ENCODE results near the gene IRF4. TPM values are rescaled to one million over a fixed set of nuclear protein-coding genes. Genes with fewer than 3 reads are reported as not detected.

The IRF4 gene
- polyA plus RNA-seq, 1 donor = 0.56 TPM

DNA sequence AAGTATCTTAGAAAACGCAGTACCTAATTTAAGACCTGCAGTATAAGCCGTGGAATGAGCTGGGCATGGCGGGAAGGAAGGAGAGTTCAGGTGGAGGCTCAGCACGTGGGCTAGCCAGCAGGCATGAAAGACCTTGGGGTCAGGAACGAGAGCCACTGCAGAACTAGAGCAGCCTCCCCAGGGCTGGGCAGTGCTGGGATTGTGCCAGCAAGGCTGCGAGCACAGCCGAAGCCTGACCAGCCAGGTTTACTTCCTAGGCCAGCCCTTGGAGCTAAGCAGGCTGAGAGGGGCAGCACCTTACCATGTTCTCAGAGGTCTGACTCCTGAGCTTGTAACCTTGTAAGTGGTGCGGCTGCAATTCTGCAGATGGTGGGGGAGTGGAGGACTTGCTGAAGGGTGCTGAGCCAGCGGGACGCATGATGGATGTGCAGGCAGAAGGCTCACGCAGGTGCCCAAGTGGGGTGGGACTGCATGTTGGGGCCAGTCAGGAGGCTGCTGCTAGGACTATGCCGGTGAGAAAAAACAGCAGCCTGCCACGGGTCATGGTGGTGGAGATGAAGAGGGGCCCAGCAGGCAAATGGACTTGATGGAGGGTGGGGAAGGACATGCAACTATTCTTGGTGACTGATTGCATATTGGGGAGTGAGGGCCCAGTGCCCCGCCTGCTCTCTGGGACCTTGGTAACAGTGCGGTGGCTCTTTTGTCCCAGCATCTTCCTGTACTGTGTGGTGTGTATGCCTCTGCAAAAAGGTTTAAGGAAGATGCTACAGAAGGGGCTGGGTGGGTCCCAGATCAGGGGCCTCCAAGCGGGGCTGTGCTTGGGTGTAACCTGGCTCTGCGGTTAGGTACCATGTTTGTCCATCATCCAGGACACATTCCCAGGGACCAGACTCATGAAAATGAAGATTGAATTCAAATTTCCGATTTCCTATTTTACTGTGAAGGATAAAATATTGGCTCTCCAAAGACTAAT, 37.6 kb upstream of the IRF4 start:
- no peak for DNase-seq

DNA sequence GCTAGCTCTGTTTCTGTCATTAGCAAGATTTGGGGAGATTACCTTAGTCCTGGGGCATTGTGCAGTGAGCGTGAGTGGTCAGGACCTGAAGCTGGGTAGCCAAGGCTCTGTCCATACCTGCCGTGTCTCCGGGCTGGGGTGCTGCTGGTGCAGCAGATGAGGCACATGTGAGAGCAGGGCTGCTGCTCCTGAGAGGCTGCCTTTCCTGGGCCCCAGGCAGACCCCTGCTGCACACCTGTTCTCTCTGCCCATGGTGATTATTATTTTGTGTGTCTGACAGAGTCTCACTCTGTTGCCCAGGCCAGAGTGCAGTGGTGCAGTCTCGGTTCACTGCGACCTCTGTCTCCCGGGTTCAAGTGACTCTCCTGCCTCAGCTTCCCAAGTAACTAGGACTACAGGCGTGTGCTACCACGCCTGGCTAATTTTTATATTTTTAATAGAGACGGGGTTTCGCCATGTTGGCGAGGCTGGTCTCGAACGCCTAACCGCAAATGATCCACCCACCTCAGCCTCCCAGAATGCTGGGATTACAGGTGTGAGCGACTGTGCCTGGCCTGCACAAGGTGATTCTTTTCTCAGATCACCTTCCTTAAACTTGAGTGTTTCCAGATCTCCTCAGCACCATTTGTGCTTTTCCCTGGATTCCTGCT, 36.8 kb upstream of the IRF4 start:
- no peak for DNase-seq

DNA sequence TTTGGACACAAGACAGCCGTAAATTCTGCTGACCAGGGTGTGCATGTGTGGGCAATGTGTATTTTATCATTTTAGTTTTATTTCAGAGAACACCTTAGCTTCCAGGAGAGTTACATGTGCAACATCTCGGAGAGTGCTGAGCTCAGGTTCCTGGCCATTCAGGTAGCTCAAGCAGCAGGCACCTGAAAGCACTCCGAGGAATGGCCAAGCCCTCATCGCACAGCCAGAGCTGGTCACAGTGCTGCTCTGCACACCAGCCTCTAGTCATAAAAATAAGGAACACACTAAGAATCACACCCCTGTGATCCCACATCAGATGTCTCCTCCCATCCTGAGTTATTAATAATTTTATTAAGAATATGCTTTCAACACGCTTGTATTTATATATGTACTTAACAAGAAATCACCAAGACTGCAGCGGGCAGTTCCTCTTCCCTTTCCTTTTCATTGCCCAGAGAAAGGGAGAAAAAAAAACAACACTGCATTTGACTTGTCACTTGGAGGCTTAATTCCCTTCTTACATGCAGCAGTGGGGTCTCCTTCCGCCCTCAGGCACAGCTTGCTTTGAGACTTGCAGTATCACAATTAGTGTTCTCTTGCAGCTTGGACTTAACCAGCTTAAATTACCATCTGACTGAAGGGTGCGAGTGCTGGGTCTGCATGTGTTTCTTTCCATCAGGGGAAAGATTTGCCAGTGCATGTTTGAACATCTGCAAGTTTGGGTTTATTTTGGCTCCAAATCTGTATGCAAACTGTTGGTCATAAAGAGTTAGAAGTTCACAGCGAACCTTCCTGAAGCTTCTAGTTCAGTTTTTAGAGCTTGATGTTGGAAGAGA, 36.0 kb upstream of the IRF4 start:
- no peak for DNase-seq

DNA sequence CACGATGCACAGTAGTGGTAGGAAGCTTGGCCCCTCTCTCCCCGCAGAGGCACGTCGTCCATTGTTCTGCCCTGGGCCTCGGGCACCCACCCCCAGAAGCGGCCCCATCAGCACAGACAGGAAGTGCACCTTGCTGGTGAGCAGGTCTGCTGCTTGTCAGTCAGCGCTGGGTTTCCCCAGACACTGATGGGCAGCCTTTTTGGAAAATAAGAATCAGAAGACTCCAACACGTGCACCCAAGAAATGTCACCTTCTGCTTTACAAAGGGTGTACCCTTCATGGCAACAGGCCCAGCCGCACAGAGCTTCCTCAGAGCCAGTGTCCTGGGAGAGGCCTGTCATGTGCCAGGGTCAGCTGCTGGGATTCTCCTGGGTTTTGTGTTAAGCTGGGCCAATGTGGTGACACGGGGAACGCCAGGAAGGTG, 34.7 kb upstream of the IRF4 start:
- DNase-seq = no peak

GRCh38 chr6:357261-357790, 34.2 kb upstream of the IRF4 start:
- no peak for DNase-seq

DNA sequence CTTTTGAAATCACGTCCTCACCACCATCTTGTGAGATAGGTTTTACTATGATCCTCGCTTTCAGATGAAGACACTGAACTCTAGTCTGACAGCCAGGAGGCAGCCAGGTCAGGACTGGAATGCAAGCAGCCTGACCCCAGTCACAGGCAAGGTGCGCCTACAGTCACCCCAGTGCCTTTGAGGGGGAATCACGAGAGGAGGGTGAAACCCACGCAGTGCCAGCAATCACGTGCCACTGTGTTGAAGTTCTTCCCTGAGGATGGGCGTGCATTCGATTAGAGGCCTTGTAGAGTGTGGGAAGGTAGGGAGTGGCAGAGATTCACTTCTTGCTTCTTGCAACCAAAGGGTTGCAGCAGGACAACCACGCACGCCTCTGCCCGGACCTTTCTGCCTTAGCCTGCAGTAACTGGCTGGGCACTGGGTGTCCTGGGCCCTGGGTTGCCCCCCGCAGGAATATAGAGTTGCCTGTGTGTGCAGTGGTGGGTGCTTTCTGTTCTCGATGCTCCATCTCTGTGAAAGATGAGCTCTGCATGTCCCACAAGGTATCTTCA, 33.7 kb upstream of the IRF4 start:
- DNase-seq = no peak

GRCh38 chr6:358432-358831, 33.1 kb upstream of the IRF4 start:
- DNase-seq = no peak

DNA sequence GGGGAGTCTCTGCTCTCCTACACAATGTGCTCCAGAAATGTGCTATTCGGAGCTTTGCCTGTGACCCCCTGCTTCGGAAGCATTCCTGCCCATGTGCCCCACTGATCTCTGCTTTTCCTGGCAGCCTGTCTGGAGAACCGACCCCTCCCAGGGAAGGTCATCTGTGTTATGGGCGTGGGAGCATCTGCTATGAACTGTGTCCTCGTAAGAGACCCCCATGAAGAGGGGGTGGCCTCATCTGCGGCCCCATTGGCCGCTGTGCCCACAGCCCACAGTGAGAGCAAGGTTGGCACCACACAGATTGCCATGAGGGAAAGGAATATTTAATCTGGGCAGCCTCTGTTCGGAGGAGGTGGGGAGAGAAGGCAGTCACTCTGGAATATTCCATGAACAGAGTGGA, 32.7 kb upstream of the IRF4 start:
- no peak for DNase-seq

DNA sequence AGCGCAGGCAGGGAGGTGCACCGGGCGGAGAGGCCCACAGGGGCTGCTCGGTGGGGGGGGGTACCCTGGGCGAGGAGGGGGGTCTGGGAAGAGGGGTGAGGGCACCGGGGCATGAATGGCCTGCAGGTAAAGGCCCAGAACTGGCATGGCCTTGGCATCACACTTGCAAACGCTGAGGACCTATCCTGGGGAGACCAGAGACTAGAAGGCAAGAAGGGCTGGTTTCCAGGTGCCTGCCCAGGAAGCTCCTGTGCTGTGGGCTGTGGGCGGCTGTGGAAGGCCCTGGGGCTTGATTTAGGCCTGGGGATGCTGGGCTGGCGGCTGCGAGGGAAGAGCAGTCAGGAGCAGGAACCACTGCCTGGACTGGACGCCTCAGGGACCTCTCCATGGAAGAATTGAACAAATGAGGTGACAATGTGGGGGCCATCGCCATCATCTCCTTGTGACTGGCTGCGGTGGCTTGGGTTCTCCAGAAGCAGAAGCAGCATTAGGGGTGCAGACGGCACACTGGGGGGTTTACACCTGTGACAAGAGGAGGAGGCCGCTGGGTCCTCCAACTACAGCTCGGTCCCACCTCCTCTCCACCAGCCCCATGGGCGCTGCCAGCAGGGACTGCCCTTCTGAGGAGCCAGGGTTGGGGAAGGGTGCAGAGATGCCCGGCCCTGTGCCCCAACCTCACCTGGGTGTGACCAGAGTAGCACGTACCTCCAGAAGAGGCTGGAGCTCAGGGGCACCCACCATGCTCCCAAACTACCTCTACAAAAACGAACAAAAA, 32.1 kb upstream of the IRF4 start:
- no peak for DNase-seq

DNA sequence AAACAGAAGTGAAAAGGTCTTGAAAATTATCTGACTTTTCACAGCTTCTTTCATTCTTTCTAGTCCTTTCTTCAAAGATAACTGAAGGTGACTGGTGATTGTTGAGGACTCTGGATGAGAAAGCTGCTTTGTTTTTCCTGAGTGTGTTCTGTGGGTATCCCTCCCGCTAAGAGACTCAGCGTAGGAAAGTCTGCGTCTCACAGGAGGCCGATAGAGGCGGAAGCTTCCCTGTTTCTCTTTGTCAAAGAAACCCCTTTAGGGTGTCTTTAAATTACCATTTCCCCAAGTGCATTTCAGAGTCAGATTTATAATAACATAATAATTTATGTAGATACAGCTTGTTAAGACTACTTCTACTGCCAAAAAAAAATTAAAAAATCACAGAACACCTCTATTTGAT, 31.2 kb upstream of the IRF4 start:
- no peak for DNase-seq

- DNase-seq = no peak
These were observed 30.7 kb upstream of the IRF4 start for GRCh38 chr6:360764-361373.

DNA sequence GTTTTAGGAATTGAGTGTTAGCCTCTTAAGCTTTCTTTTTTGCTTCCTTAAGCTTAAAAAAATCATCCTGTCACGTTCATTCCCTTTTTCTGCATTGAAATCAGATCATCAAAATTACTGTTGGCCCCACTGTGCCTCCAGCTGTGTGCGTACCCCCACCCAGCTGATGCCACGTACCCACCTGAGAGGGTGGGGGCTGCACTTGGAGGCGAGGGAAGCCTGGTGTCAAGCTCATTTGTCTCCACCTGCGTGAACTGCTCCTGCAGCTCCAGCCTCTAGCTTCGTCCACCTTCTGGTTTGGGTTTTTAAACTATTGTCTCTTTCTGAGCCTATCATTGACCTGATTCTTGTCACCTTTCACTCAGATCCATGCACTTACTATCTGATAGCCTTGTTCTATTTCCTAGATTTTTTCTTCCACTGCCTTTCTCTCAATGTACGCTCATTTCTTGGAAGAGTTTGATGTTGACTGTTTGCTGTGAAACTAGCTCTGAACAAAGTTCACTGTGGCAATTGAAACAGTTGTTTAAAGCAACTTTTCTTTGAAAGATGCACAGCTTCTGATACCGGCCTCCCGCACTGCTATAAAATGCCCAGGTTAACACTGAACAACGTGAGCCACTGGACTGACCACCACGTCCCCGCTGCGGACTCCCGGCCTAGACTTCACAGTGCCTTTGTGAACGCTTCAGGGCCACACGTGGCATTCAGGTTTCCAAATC, 30.0 kb upstream of the IRF4 start:
- DNase-seq = no peak

- no peak for DNase-seq
These were observed 29.2 kb upstream of the IRF4 start for GRCh38 chr6:362231-362923.

GRCh38 chr6:362924-363249, 28.7 kb upstream of the IRF4 start:
- DNase-seq = no peak

DNA sequence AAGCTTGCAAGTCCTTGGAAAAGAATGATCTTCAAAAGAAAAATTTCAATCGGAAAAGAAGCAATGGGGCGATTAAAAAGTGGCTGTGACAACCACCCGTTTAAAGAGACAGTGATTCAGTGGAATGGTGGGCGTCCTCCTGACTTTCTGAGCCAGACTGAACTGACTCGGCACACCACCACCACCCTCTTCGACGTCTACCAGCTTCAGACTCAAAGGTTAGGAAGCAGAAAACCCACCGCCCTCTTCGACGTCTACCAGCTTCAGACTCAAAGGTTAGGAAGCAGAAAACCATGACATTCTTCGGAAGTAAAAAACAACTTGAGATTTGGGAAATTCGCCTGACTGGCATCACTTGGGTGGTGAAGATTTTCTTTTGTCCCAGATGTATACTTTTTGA, 28.3 kb upstream of the IRF4 start:
- DNase-seq = no peak

- DNase-seq = no peak
These were observed 27.6 kb upstream of the IRF4 start for GRCh38 chr6:363909-364308.

DNA sequence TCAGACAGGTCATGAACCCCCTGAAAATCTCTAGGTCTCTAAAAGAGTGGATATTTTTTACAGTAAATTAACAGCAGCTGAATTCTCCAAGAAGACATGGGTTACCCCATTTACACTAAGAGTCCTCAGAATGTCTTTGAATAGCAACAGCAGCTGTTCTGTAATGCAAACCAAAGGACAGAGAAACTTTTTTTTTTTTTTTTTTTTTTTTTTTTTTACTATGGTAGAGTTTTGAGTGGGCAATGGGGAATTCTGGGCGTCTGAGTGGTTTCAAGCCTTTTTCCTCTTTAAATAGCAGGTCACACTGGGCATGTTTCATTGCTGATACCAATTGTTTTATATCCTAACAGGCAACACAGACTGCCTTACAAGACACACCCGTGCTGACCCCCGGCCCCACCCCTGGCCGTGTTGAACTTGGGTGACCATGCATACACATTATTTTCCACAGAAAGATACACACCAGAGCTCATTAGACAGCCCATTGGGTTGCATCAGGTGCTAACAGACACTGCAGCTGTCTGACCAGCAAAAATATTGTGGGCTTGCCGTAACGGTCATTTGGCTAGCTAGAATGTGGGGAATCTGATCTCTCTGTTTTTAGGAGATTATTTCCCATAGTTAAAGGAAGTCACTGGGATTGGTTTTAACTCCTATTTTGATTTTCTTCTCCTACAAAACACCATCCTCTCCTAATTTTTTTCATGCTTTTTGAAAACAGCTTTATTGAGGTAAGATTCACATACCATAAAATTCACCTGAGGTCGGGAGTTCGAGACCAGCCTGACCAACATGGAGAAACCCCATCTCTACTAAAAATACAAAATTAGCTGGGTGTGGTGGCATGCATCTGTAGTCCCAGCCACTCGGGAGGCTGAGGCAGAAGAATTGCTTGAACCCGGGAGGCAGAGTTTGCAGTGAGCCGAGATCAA, 26.7 kb upstream of the IRF4 start:
- no peak for DNase-seq

DNA sequence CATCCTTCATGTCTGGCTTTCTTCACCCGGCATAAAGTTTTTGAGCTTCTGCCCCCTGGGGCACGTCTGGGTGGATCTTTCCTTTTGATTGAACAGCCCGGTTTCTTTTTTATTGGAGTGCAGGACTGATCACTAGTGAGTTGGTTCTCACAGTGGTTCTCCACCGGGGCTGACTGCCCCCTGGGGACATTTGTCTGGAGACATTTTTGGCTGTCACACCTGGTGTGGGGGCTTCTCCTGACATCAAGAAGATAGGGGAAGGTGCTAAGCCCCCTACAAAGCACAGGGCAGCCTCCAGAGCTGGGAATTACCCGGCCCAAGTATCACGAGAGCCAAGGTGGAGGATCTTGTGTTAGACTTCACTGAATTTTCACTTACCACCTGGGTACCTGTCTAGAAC, 25.7 kb upstream of the IRF4 start:
- DNase-seq = no peak
